Coronary artery (tissue), 2 donors: Measurements from ENCODE around the gene THBS1.

Source experiments
- DNase-seq: peaks from one replicate; pipeline ENCODE4 v3.0.0-alpha.2; 2017; ENCODE audit warnings: low spot score
- H3K27ac ChIP-seq, 2 donors: fragments of 200-600 bp; sonication (generic); one replicate each; pipeline ENCODE4 v1.5.1; 2016 to 2019
- H3K4me3 ChIP-seq: fragments of 200-600 bp; sonication (generic); 2 replicates; pipeline ENCODE4 v1.5.1; 2016; ENCODE audit warnings: mild to moderate bottlenecking, moderate library complexity
- CTCF ChIP-seq: fragments of 200-600 bp; sonication (generic); IDR thresholded peaks from one replicate; pipeline ENCODE4 v1.5.1; 2019; ENCODE audit warnings: antibody characterized with exemption

Gene THBS1

GRCh38 chr15:39553947-39554693, 26.8 kb upstream of the THBS1 start:
- no peak for TF ChIP-seq CTCF
- Histone ChIP-seq H3K27ac (no peak overlapping the region), H3K4me3 (no peak overlapping the region)
- DNase-seq: no peak

GRCh38 chr15:39554746-39555387, 26.0 kb upstream of the THBS1 start:
- H3K4me3 ChIP-seq: no peak overlapping the region
- TF ChIP-seq CTCF: no peak
- H3K27ac ChIP-seq: no peak overlapping the region
- no peak for DNase-seq

- no peak overlapping the region for H3K27ac ChIP-seq
- TF ChIP-seq CTCF: no peak
- H3K4me3 ChIP-seq: no peak overlapping the region
- DNase-seq: no peak
Measured at GRCh38 chr15:39555885-39556284, 25.0 kb upstream of the THBS1 start.

GRCh38 chr15:39556461-39556860, 24.4 kb upstream of the THBS1 start:
- DNase-seq: no peak
- Histone ChIP-seq H3K27ac (no peak overlapping the region), H3K4me3 (no peak overlapping the region)
- TF ChIP-seq CTCF: no peak

GRCh38 chr15:39558421-39558820, 22.5 kb upstream of the THBS1 start:
- no peak for TF ChIP-seq CTCF
- no peak overlapping the region for H3K4me3 ChIP-seq
- no peak overlapping the region for H3K27ac ChIP-seq
- no peak for DNase-seq

- Histone ChIP-seq H3K4me3 (no peak overlapping the region), H3K27ac (no peak overlapping the region)
- no peak for DNase-seq
- no peak for TF ChIP-seq CTCF
Measured at GRCh38 chr15:39564972-39565665, 15.8 kb upstream of the THBS1 start.
